HepG2 (cell line): ENCODE results near the gene STIMATE. TPM values are rescaled to one million over a fixed set of nuclear protein-coding genes. Genes with fewer than 3 reads are reported as not detected.

Experiments
- AKNA ChIP-seq: sonication (generic); formaldehyde crosslinking; IDR thresholded peaks from 2 replicates; pipeline ENCODE4 v1.4.0; 2020; ENCODE audit warnings: missing genetic modification reagents, borderline replicate concordance
- GTF3A ChIP-seq: sonication (generic); formaldehyde crosslinking; conservative IDR thresholded peaks from 2 replicates; pipeline ENCODE4 v1.4.0; 2020; ENCODE audit warnings: mild to moderate bottlenecking, missing genetic modification reagents
- RERE ChIP-seq: IDR thresholded peaks from 2 replicates; pipeline ENCODE4 v1.6.1; 2016; ENCODE audit warnings: low read depth, missing genetic modification reagents, missing compliant biosample characterization
- SRY ChIP-seq: sonication (generic); formaldehyde crosslinking; IDR thresholded peaks from 2 replicates; pipeline ENCODE4 v1.8.0; 2022; ENCODE audit warnings: mild to moderate bottlenecking, missing genetic modification reagents
- YEATS2 ChIP-seq: sonication (generic); formaldehyde crosslinking; IDR thresholded peaks from 2 replicates; pipeline ENCODE4 v1.4.0; 2020; ENCODE audit warnings: missing genetic modification reagents, borderline replicate concordance
- ZNF543 ChIP-seq: sonication (generic); formaldehyde crosslinking; IDR thresholded peaks from 2 replicates; pipeline ENCODE4 v1.4.0; 2020; ENCODE audit warnings: mild to moderate bottlenecking, missing genetic modification reagents
- polyA plus RNA-seq, 8 experiments: library from polyadenylated mRNA; depleted of rRNA in 3 of 8; stranded (reverse) in 7 of 8; unstranded in 1 of 8; fragments of >200 nt; fragmentation: Illumina TruSeq in 4 of 8; extraction: Trizol in 4 of 8; gene quantifications; 2 replicates each; pipeline versions ENCODE4 v1.2.1 to v1.2.3, GENCODE V29; 2011 to 2016; ENCODE audit warnings: low read depth in 4 of 8, missing spikeins in 1 of 8, mixed read lengths in 1 of 8; ENCODE audit not compliant: insufficient read depth in 1 of 8
- total RNA-seq, 5 experiments: library from RNA; depleted of rRNA; stranded (reverse); fragments of >200 nt; fragmentation: Illumina TruSeq; extraction: Trizol; gene quantifications; 2 replicates each; pipeline ENCODE4 v1.2.3, GENCODE V29; 2016; ENCODE audit warnings: low read depth in 1 of 5
- TF ChIP-seq, protein P1 (sequence below): sonication (generic); formaldehyde crosslinking; IDR thresholded peaks from 2 replicates; pipeline ENCODE4 v1.4.0; 2020; ENCODE audit warnings: missing genetic modification reagents

Gene STIMATE
- total and polyA plus RNA-seq, 2 of the 13 experiments (the other 11 are each of a cell fraction or from before 2014, with no cell fraction given), result 5.7 to 11.7 TPM

DNA sequence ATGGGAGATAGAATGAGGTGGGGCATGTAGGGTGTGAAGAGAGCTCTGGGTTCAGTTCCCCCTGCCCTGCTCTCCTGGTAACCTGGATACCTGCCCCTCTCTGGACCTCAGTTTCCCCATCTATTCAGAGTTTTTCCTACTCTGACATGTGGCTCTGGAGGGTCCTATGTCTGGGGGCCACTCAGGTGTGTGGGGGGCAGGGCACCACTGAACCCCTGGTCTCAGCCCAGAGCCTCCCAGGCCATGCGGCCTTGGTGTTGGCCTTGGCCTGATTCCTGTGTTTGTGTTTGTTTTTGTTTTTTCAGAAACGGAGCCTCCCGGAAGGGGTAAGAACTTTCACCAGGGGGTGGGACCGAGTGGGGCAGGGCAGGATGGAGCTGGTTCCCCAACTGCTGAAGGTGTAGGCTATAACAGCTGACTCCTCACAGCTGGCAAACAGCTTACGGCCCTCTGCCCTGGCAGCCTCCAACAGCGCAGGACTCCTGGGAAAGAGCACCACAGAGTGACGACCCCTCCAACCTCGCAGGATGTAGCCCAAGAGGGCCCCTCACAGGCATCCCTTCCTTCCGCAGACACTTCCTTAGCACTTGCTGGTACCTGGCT is 101.9 kb downstream of the STIMATE start (continued):
- TF ChIP-seq RERE (CRISPR knock-in tag), result 0 out of 2 replicates have a peak, but pooled peaks have one; percentile 29
- no peak for TF ChIP-seq AKNA (CRISPR knock-in tag)
- peak; percentile 66; the same call in 1 of the 2 replicates for TF ChIP-seq ZNF543 (CRISPR knock-in tag)
- TF ChIP-seq, protein P1, sequence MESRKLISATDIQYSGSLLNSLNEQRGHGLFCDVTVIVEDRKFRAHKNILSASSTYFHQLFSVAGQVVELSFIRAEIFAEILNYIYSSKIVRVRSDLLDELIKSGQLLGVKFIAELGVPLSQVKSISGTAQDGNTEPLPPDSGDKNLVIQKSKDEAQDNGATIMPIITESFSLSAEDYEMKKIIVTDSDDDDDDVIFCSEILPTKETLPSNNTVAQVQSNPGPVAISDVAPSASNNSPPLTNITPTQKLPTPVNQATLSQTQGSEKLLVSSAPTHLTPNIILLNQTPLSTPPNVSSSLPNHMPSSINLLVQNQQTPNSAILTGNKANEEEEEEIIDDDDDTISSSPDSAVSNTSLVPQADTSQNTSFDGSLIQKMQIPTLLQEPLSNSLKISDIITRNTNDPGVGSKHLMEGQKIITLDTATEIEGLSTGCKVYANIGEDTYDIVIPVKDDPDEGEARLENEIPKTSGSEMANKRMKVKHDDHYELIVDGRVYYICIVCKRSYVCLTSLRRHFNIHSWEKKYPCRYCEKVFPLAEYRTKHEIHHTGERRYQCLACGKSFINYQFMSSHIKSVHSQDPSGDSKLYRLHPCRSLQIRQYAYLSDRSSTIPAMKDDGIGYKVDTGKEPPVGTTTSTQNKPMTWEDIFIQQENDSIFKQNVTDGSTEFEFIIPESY (CRISPR knock-in tag), result no peak
- no peak for TF ChIP-seq GTF3A (CRISPR knock-in tag)
- no peak for TF ChIP-seq SRY (CRISPR knock-in tag)
- TF ChIP-seq YEATS2, result peak; percentile 67; the same call in 1 of the 2 replicates
